GM23338 (cell line): Measurements from ENCODE around the gene SHISA6. TPM values are rescaled to one million over a fixed set of nuclear protein-coding genes. Genes with fewer than 3 reads are reported as not detected.

Source experiments
- ATAC-seq: fragments of 200-7000 bp; cut with Tn5 transposase; 3 replicates; pipeline ENCODE4 v1.9.1; 2020
- DNase-seq: peaks from one replicate; pipeline ENCODE4 v3.0.0-alpha.2; 2015; ENCODE audit warnings: low spot score
- H2AFZ ChIP-seq: fragments of 200-600 bp; sonication (generic); 2 replicates; pipeline ENCODE4 v1.8.0; 2016; ENCODE audit warnings: antibody characterized with exemption, mild to moderate bottlenecking, moderate library complexity
- H3F3A ChIP-seq: fragments of 200-600 bp; sonication (generic); replicated peaks from 2 replicates; pipeline ENCODE4 v1.8.0; 2017; ENCODE audit warnings: antibody characterized with exemption, mixed run types, low read depth
- H3K27ac ChIP-seq: fragments of 200-600 bp; sonication (generic); 2 replicates; pipeline ENCODE4 v1.6.1; 2016; ENCODE audit warnings: low read depth
- H3K27me3 ChIP-seq: fragments of 200-600 bp; sonication (generic); 2 replicates; pipeline ENCODE4 v1.8.0; 2016; ENCODE audit warnings: mild to moderate bottlenecking, mixed run types, moderate library complexity; ENCODE audit not compliant: insufficient read depth
- H3K36me3 ChIP-seq: fragments of 200-600 bp; sonication (generic); 2 replicates; pipeline ENCODE4 v1.8.0; 2016; ENCODE audit warnings: mild to moderate bottlenecking; ENCODE audit not compliant: insufficient read depth
- H3K4me1 ChIP-seq: fragments of 200-600 bp; sonication (generic); 2 replicates; pipeline ENCODE4 v1.8.0; 2016; ENCODE audit warnings: mild to moderate bottlenecking, moderate library complexity; ENCODE audit not compliant: insufficient read depth
- H3K4me2 ChIP-seq: fragments of 200-600 bp; sonication (generic); 2 replicates; pipeline ENCODE4 v1.7.1; 2017; ENCODE audit warnings: mixed run types
- H3K4me3 ChIP-seq: fragments of 200-600 bp; sonication (generic); 2 replicates; pipeline ENCODE4 v1.6.1; 2016; ENCODE audit warnings: mixed run types
- H3K79me2 ChIP-seq: fragments of 200-600 bp; sonication (generic); replicated peaks from 2 replicates; pipeline ENCODE4 v1.8.0; 2017; ENCODE audit warnings: mild to moderate bottlenecking; ENCODE audit not compliant: insufficient read depth
- H3K9me2 ChIP-seq: fragments of 200-600 bp; sonication (generic); 2 replicates; pipeline ENCODE4 v1.8.0; 2017; ENCODE audit not compliant: insufficient read depth
- H4K20me1 ChIP-seq: fragments of 200-600 bp; sonication (generic); replicated peaks from 2 replicates; pipeline ENCODE4 v1.8.0; 2017; ENCODE audit warnings: mild to moderate bottlenecking; ENCODE audit not compliant: insufficient read depth
- H3K27ac Mint-ChIP-seq: 2 replicates; pipeline ENCODE4 v1.8.0; 2020; ENCODE audit warnings: inconsistent platforms, mild to moderate bottlenecking, moderate library complexity, mixed read lengths
- H3K27me3 Mint-ChIP-seq: 3 replicates; pipeline ENCODE4 v1.8.0; 2022; ENCODE audit warnings: low read depth, mild to moderate bottlenecking, moderate library complexity, mixed read lengths, inconsistent platforms; ENCODE audit not compliant: insufficient read depth, poor library complexity
- H3K36me3 Mint-ChIP-seq: 3 replicates; pipeline ENCODE4 v1.8.0; 2021; ENCODE audit warnings: low read depth, mild to moderate bottlenecking, inconsistent platforms, moderate library complexity, mixed read lengths
- H3K4me1 Mint-ChIP-seq: 3 replicates; pipeline ENCODE4 v1.8.0; 2020; ENCODE audit warnings: mild to moderate bottlenecking, inconsistent platforms, mixed read lengths
- H3K4me3 Mint-ChIP-seq: 3 replicates; pipeline ENCODE4 v1.8.0; 2021; ENCODE audit warnings: moderate library complexity, mild to moderate bottlenecking, inconsistent platforms, mixed read lengths
- H3K9me3 Mint-ChIP-seq: 3 replicates; pipeline ENCODE4 v1.8.0; 2020; ENCODE audit warnings: moderate library complexity, mild to moderate bottlenecking, inconsistent platforms, mixed read lengths
- CREB1 ChIP-seq: fragments of 250-450 bp; sonication (Bioruptor Pico); IDR thresholded peaks from 2 replicates; pipeline ENCODE4 v1.5.0; 2020; ENCODE audit warnings: low read depth, mild to moderate bottlenecking, moderate library complexity
- CTCF ChIP-seq, 2 experiments: fragments of 200-600 bp in 1 of 2; sonication (generic) in 1 of 2; conservative IDR thresholded peaks; 2 replicates each; pipeline versions ENCODE4 v1.5.1 to v1.6.1; 2016 to 2017; ENCODE audit warnings: antibody characterized with exemption in 2 of 2, low read depth in 2 of 2, mild to moderate bottlenecking in 2 of 2, moderate library complexity in 1 of 2
- JUNB ChIP-seq: IDR thresholded peaks from one replicate; pipeline ENCODE4 v1.6.1; 2016; ENCODE audit warnings: antibody characterized with exemption; ENCODE audit not compliant: unreplicated experiment
- REST ChIP-seq: IDR thresholded peaks from one replicate; pipeline ENCODE4 v1.6.1; 2018; ENCODE audit warnings: antibody characterized with exemption; ENCODE audit not compliant: unreplicated experiment
- STAT1 ChIP-seq: IDR thresholded peaks from one replicate; pipeline ENCODE4 v1.6.1; 2016; ENCODE audit warnings: antibody characterized with exemption; ENCODE audit not compliant: unreplicated experiment
- ZNF114 ChIP-seq: fragments of 250-450 bp; sonication (Bioruptor Pico); IDR thresholded peaks from 2 replicates; pipeline ENCODE4 v1.5.0; 2020; ENCODE audit warnings: mild to moderate bottlenecking, moderate library complexity
- ZNF331 ChIP-seq: fragments of 250-450 bp; sonication (Bioruptor Pico); IDR thresholded peaks from 2 replicates; pipeline ENCODE4 v1.5.0; 2020; ENCODE audit warnings: low read depth, mild to moderate bottlenecking, moderate library complexity
- ZNF462 ChIP-seq: fragments of 250-450 bp; sonication (Bioruptor Pico); IDR thresholded peaks from 2 replicates; pipeline ENCODE4 v1.5.0; 2020; ENCODE audit warnings: mild to moderate bottlenecking, moderate library complexity
- polyA plus RNA-seq: library from polyadenylated mRNA; unstranded; fragments of >200 nt; fragmentation: Nextera tagmentation; extraction: Ambion mirVana; gene quantifications from 2 replicates; pipeline ENCODE4 v1.2.1, GENCODE V29; 2016
- total RNA-seq: library from RNA; depleted of rRNA; stranded (reverse); fragments of >200 nt; shearing (Covaris generic); gene quantifications from 2 replicates; pipeline ENCODE4 v1.2.3, GENCODE V29; 2014

Gene SHISA6
- total and polyA plus RNA-seq, 2 experiments from 2014 or later = 0.52 TPM; not detected in 1

GRCh38 chr17:11308531-11308930 is 67.5 kb downstream of the SHISA6 start:
- Mint-ChIP-seq H3K9me3 (peaks cover 25% of the 10 kb centered on the region), H3K27me3 (peaks cover 2% of the 10 kb centered on the region), H3K4me3 (no peak overlapping the region), H3K27ac (no peak overlapping the region), H3K4me1 (no peaks in the 10 kb centered on the region), H3K36me3 (peaks cover 50% of the 10 kb centered on the region)
- Histone ChIP-seq H3K27me3 (no peaks in the 10 kb centered on the region), H3K36me3 (peaks cover 12% of the 10 kb centered on the region; the same call in 1 of the 2 replicates), H3F3A (no peaks in the 10 kb centered on the region), H2AFZ (no peak overlapping the region), H3K27ac (no peak overlapping the region), H3K4me2 (no peak overlapping the region), H3K9me2 (no peaks in the 10 kb centered on the region), H3K79me2 (no peaks in the 10 kb centered on the region), H3K4me1 (no peaks in the 10 kb centered on the region), H4K20me1 (no peaks in the 10 kb centered on the region), H3K4me3 (no peak overlapping the region)
- no peak for TF ChIP-seq CTCF (conservative IDR thresholded peaks at IDR 0.05; ENCODE audit: low read depth in 2 of 2)
- no peak for TF ChIP-seq STAT1
- no peak for TF ChIP-seq ZNF114 (CRISPR knock-in tag)
- no peak for TF ChIP-seq ZNF462 (CRISPR knock-in tag)
- no peak for ATAC-seq
- DNase-seq = no peak

- H3K9me3 Mint-ChIP-seq = peaks cover 30% of the 10 kb centered on the region
- Histone ChIP-seq H4K20me1 (no peaks in the 10 kb centered on the region), H3K27me3 (no peaks in the 10 kb centered on the region), H3K4me3 (no peak overlapping the region), H3F3A (no peaks in the 10 kb centered on the region), H3K4me2 (no peak overlapping the region), H2AFZ (no peak overlapping the region), H3K4me1 (no peaks in the 10 kb centered on the region), H3K36me3 (peaks cover 12% of the 10 kb centered on the region; the same call in 1 of the 2 replicates), H3K27ac (no peak overlapping the region), H3K9me2 (no peaks in the 10 kb centered on the region), H3K79me2 (no peaks in the 10 kb centered on the region)
- peaks cover 49% of the 10 kb centered on the region for H3K36me3 Mint-ChIP-seq
- no peak overlapping the region for H3K4me3 Mint-ChIP-seq
- peaks cover 2% of the 10 kb centered on the region for H3K27me3 Mint-ChIP-seq
- DNase-seq (no peak), ATAC-seq (no peak)
- no peak overlapping the region for H3K27ac Mint-ChIP-seq
- no peaks in the 10 kb centered on the region for H3K4me1 Mint-ChIP-seq
- no peak for TF ChIP-seq ZNF114 (CRISPR knock-in tag)
- TF ChIP-seq ZNF331 (CRISPR knock-in tag) = no peak
- no peak for TF ChIP-seq JUNB
- TF ChIP-seq CTCF (conservative IDR thresholded peaks at IDR 0.05; ENCODE audit: low read depth in 2 of 2) = no peak
- TF ChIP-seq REST = no peak
- no peak for TF ChIP-seq CREB1
Measured at GRCh38 chr17:11309033-11309432, 68.0 kb downstream of the SHISA6 start.
